ENCODE results near the gene FAM83E.

- TF ChIP-seq POLR2AphosphoS5 (IDR thresholded peaks at IDR 0.05; ENCODE audit: low read depth) (no peak), EZH2 (IDR thresholded peaks at IDR 0.05; ENCODE audit: low read depth, unreplicated experiment) (no peak), ZNF462 (CRISPR knock-in tag; IDR thresholded peaks at IDR 0.05) (no peak), REST (IDR thresholded peaks at IDR 0.05; ENCODE audit: unreplicated experiment) (no peak), EZH2phosphoT487 (IDR thresholded peaks at IDR 0.05; ENCODE audit: unreplicated experiment) (no peak), CTCF (conservative IDR thresholded peaks at IDR 0.05; ENCODE audit: low read depth in 2 of 2) (no peak), ETS1 (IDR thresholded peaks at IDR 0.05) (no peak), JUNB (IDR thresholded peaks at IDR 0.05; ENCODE audit: unreplicated experiment) (no peak), NANOG (IDR thresholded peaks at IDR 0.05; ENCODE audit: borderline replicate concordance) (no peak), CREB1 (CRISPR knock-in tag; IDR thresholded peaks at IDR 0.05; ENCODE audit: low read depth) (no peak), ZNF331 (CRISPR knock-in tag; IDR thresholded peaks at IDR 0.05; ENCODE audit: low read depth) (no peak), ZNF114 (CRISPR knock-in tag; IDR thresholded peaks at IDR 0.05) (no peak)
Observed at GRCh38 chr19:48650974-48651682, 36.3 kb upstream of the FAM83E start.
